ENCODE data around the gene HOXC4.
A peak's percentile ranks its signal among the peaks of the same experiment; 100 is the strongest.

The HOXC4 gene

DNA sequence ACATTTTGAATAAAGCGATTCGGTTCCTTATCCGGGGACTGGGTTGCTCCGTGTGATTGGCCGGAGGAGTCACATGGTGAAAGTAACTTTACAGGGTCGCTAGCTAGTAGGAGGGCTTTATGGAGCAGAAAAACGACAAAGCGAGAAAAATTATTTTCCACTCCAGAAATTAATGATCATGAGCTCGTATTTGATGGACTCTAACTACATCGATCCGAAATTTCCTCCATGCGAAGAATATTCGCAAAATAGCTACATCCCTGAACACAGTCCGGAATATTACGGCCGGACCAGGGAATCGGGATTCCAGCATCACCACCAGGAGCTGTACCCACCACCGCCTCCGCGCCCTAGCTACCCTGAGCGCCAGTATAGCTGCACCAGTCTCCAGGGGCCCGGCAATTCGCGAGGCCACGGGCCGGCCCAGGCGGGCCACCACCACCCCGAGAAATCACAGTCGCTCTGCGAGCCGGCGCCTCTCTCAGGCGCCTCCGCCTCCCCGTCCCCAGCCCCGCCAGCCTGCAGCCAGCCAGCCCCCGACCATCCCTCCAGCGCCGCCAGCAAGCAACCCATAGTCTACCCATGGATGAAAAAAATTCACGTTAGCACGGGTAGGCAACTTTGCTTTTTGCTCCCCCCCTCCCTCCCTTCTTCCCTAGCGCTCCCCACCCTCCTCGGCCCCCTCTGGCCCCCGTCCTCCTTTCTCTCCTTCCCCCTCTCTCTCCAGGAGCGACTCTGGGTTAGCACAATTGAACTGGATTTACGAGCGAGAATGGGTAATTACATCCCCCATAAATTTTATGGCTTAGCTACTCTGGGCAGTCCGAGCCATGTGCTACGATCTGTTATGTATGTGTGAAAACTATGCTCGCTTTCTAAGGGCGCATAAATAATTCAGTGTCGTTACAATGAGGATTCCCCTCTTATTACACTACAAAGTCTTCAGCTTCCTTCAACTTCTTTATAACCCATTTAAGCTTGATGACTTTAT lies at the start of gene HOXC4:
Gene HOXC4, plus strand, starts transcription at position 85 of the 991 bp plus-strand sequence. Its CDS starts 88 bp downstream, at position 173.
- no peak for DNase-seq

GRCh38 chr12:54004063-54004840 lies 49.4 kb upstream of the HOXC4 start:
- no peak for DNase-seq

DNA sequence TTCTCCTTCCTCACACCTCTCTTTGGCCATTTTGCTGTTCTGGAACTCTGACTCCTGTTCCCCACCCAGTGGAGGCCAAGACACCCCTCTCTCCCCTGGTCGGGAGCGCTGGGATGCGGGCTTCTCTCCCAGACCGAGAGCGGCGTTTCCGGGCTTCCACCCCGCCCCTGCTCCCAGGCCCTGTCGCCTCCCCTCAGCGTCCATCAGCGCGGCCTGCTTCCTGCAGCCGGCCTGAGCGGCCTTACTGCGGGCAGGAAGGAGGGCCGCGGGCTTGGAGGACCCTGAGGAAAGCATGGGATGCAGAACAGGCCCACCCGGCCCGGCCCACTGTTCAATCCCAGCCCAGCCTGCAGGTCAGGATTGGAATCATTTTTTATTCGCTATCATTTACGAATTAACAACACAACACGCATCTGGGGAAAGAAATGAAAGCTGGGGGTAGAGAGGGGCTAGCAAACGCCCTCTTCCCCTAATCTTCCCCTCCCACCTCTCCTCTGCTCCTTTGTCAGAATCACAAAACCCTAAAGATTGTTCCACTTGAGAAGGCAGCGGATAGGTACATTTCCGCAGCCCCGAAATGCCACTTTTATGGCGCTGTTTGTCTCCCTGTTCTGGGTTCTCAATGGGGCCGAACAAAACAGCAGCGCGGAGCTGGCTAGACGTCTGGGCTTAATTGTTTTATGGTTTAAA lies 48.6 kb upstream of the HOXC4 start:
- DNase-seq: no peak

DNA sequence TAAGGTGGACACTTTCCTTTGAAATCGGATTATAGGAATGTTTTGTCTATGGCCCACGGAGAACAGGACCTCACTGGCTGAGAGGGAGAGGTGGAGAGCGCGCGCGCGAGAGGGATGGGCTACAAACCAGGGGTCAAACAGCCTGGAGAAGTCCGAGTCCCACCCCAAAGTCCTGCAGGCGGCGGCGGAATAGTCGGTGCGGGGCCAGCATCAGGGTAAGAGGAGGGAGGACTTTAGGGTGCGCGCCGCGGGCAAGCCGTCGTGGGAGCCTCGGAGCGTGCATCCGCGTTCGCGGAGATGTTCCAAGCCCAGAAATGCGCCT lies 48.1 kb upstream of the HOXC4 start:
- no peak for DNase-seq

- DNase-seq: peak; percentile 7
Observed at GRCh38 chr12:54005853-54006558, 47.6 kb upstream of the HOXC4 start.

DNA sequence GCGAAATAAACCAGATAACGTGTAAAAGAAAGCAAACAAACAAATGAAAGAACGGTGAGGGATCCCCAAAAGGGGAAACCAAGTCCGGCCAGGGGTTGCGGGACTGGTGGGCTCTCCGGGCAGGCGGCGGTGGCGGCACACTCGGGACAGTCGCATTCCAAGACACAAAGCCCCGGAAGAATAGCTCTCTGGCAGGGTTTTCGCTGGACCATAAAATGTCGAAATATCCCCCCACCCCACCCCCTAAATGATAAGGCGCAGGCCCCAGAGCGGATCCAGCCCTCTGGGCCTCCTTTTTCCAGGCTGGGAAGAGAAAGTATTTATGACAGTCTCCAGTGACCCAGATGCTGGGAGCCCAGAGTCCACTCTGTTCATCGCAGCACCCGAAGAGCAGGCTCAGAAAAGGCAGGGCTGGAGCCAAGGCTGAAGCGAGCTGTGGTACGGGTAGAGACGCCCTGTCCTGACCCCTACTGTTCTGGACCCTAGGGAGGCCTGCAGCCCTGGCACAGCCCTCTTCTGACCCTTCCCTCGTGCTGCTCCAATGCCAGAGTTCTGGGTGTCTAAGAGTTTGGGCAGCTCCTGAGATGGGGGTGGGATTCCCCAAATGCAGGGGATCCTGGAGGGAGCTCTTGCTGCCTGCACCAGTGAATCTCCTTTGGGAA lies 46.9 kb upstream of the HOXC4 start:
- DNase-seq: no peak

- no peak for DNase-seq
Observed at GRCh38 chr12:54007538-54008259, 45.9 kb upstream of the HOXC4 start.

DNA sequence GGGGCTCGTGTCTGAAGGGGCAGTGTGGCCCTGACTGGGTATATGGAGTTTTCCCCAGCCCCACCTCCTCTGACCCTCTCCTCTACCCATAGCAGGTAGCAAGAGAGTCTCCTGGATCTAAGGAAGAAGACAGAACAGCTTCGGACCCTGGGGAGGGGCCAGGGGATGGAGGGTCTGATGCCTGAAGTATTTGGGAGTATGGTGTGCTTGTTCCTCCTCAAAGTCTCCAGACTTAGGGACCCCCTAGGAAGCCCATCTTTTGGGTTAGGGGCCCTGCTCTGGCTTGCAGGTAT lies 45.4 kb upstream of the HOXC4 start:
- no peak for DNase-seq

- no peak for DNase-seq
Observed at GRCh38 chr12:54009171-54010052, 44.2 kb upstream of the HOXC4 start.

GRCh38 chr12:54010053-54010971 lies 43.3 kb upstream of the HOXC4 start:
- DNase-seq: no peak

- no peak for DNase-seq
Observed at GRCh38 chr12:54010972-54011664, 42.5 kb upstream of the HOXC4 start.

GRCh38 chr12:54011665-54012532 lies 41.7 kb upstream of the HOXC4 start:
- DNase-seq: no peak

- no peak for DNase-seq
Observed at GRCh38 chr12:54012631-54013409, 40.8 kb upstream of the HOXC4 start.

- DNase-seq: no peak
Observed at GRCh38 chr12:54014377-54015017, 39.1 kb upstream of the HOXC4 start.

- no peak for DNase-seq
Observed at GRCh38 chr12:54015018-54015931, 38.4 kb upstream of the HOXC4 start.

Measured in DMS 273 treated with DMSO at 0.1 percent for 48 hours (cell line).